ENCODE measurements around the gene SNUPN.
"Not testable (repeated sequence)": the region's sequence is repeated elsewhere in the genome, so short reads cannot be mapped to it uniquely, and the experiment has no call there.

The SNUPN gene

GRCh38 chr15:75561888-75562287, 63.6 kb downstream of the SNUPN start:
- TF ChIP-seq CTCF (IDR thresholded peaks at IDR 0.05; ENCODE audit: low read depth, low read length, poor library complexity, severe bottlenecking) (no peak), EZH2phosphoT487 (IDR thresholded peaks at IDR 0.05; ENCODE audit: borderline replicate concordance, low read length) (no peak)
- no peaks in the 10 kb centered on the region for H3K9me2 ChIP-seq (replicated peaks; ENCODE audit: control insufficient read depth, low read length)
- no peak overlapping the region for H3K27ac ChIP-seq (ENCODE audit: low read depth, low read length)
- no peaks in the 10 kb centered on the region for H3K9me3 ChIP-seq (ENCODE audit: control insufficient read depth, insufficient read depth, low read length)
- H3F3A ChIP-seq (ENCODE audit: control insufficient read depth, insufficient read depth) = no peaks in the 10 kb centered on the region
- peaks cover 55% of the 10 kb centered on the region for H3K79me2 ChIP-seq (ENCODE audit: control insufficient read depth, low read length)
- H3K4me1 ChIP-seq (ENCODE audit: control insufficient read depth, low read length) = no peaks in the 10 kb centered on the region
- no peaks in the 10 kb centered on the region for H3K27me3 ChIP-seq (ENCODE audit: control insufficient read depth, low read length)
- no peaks in the 10 kb centered on the region; the same call in 1 of the 2 replicates for H4K20me1 ChIP-seq (ENCODE audit: control insufficient read depth, insufficient read depth, low read depth, low read length)
- no peaks in the 10 kb centered on the region; the same call in 1 of the 2 replicates for H3K36me3 ChIP-seq (ENCODE audit: control insufficient read depth, low read length)
- no peak overlapping the region for H3K4me3 ChIP-seq (ENCODE audit: low read length)
- H3K4me2 ChIP-seq (ENCODE audit: low read length) = no peak overlapping the region

- not testable (repeated sequence) for H3F3A ChIP-seq (ENCODE audit: control insufficient read depth, insufficient read depth); H4K20me1 ChIP-seq (ENCODE audit: control insufficient read depth, insufficient read depth, low read depth, low read length); H3K4me2 ChIP-seq (ENCODE audit: low read length); H3K9me3 ChIP-seq (ENCODE audit: control insufficient read depth, insufficient read depth, low read length); H3K27ac ChIP-seq (ENCODE audit: low read depth, low read length); H3K4me3 ChIP-seq (ENCODE audit: low read length); H3K36me3 ChIP-seq (ENCODE audit: control insufficient read depth, low read length); H3K27me3 ChIP-seq (ENCODE audit: control insufficient read depth, low read length); H3K9me2 ChIP-seq (replicated peaks; ENCODE audit: control insufficient read depth, low read length); H3K4me1 ChIP-seq (ENCODE audit: control insufficient read depth, low read length)
- H3K79me2 ChIP-seq (ENCODE audit: control insufficient read depth, low read length) = peaks cover 50% of the 10 kb centered on the region
Observed at GRCh38 chr15:75559360-75559759, 66.2 kb downstream of the SNUPN start.

GRCh38 chr15:75558955-75559354, 66.6 kb downstream of the SNUPN start:
- not testable (repeated sequence) for H3K36me3 ChIP-seq (ENCODE audit: control insufficient read depth, low read length); H3K9me2 ChIP-seq (replicated peaks; ENCODE audit: control insufficient read depth, low read length); H3K27ac ChIP-seq (ENCODE audit: low read depth, low read length); H3K9me3 ChIP-seq (ENCODE audit: control insufficient read depth, insufficient read depth, low read length); H4K20me1 ChIP-seq (ENCODE audit: control insufficient read depth, insufficient read depth, low read depth, low read length); H3K4me1 ChIP-seq (ENCODE audit: control insufficient read depth, low read length); H3K4me2 ChIP-seq (ENCODE audit: low read length); H3K27me3 ChIP-seq (ENCODE audit: control insufficient read depth, low read length); H3K4me3 ChIP-seq (ENCODE audit: low read length); H3F3A ChIP-seq (ENCODE audit: control insufficient read depth, insufficient read depth)
- peaks cover 47% of the 10 kb centered on the region for H3K79me2 ChIP-seq (ENCODE audit: control insufficient read depth, low read length)

GRCh38 chr15:75554717-75555116, 70.8 kb downstream of the SNUPN start:
- H3K27me3 ChIP-seq (ENCODE audit: control insufficient read depth, low read length) = no peaks in the 10 kb centered on the region
- TF ChIP-seq EZH2phosphoT487 (IDR thresholded peaks at IDR 0.05; ENCODE audit: borderline replicate concordance, low read length) (no peak), CTCF (IDR thresholded peaks at IDR 0.05; ENCODE audit: low read depth, low read length, poor library complexity, severe bottlenecking) (no peak)
- no peaks in the 10 kb centered on the region for H3K4me1 ChIP-seq (ENCODE audit: control insufficient read depth, low read length)
- H3K4me2 ChIP-seq (ENCODE audit: low read length) = no peak overlapping the region
- H4K20me1 ChIP-seq (ENCODE audit: control insufficient read depth, insufficient read depth, low read depth, low read length) = no peaks in the 10 kb centered on the region
- no peaks in the 10 kb centered on the region for H3K9me2 ChIP-seq (replicated peaks; ENCODE audit: control insufficient read depth, low read length)
- H3K79me2 ChIP-seq (ENCODE audit: control insufficient read depth, low read length) = peaks cover 58% of the 10 kb centered on the region
- H3K36me3 ChIP-seq (ENCODE audit: control insufficient read depth, low read length) = no peaks in the 10 kb centered on the region
- no peak overlapping the region for H3K27ac ChIP-seq (ENCODE audit: low read depth, low read length)
- H3F3A ChIP-seq (ENCODE audit: control insufficient read depth, insufficient read depth) = no peaks in the 10 kb centered on the region
- H3K9me3 ChIP-seq (ENCODE audit: control insufficient read depth, insufficient read depth, low read length) = no peaks in the 10 kb centered on the region
- H3K4me3 ChIP-seq (ENCODE audit: low read length) = no peak overlapping the region
